ENCODE data around the gene AKAP3. TPM values are rescaled to one million over a fixed set of nuclear protein-coding genes. Genes with fewer than 3 reads are reported as not detected.

AKAP3 gene
- total and polyA plus RNA-seq, 10 of the 15 experiments (the other 5 are each of a cell fraction or from before 2014, with no cell fraction given) = 0.40 to 2.4 (median 1.3) TPM

GRCh38 chr12:4630262-4630661 is 18.6 kb downstream of the AKAP3 start (continued):
- TF ChIP-seq ZBTB33 (IDR thresholded peaks at IDR 0.05) = no peak
- TF ChIP-seq DPF2 (IDR thresholded peaks at IDR 0.05) = no peak
- TF ChIP-seq PAX8 (IDR thresholded peaks at IDR 0.05) = no peak
- TF ChIP-seq IKZF2 (IDR thresholded peaks at IDR 0.05) = no peak
- TF ChIP-seq HCFC1 (IDR thresholded peaks at IDR 0.05; ENCODE audit: low read length) = no peak
- no peak for TF ChIP-seq SMC3 (IDR thresholded peaks at IDR 0.05; ENCODE audit: borderline replicate concordance, low read length)
- no peak for TF ChIP-seq KLF5 (IDR thresholded peaks at IDR 0.05; ENCODE audit: partially characterized antibody)
- no peak for TF ChIP-seq SIX5 (IDR thresholded peaks at IDR 0.05; ENCODE audit: low read depth, low read length, severe bottlenecking)
- no peak for TF ChIP-seq REST (IDR thresholded peaks at IDR 0.05; ENCODE audit: low read depth, low read length)
- no peak for TF ChIP-seq ZBTB11 (CRISPR knock-in tag; IDR thresholded peaks at IDR 0.05)
- no peak for TF ChIP-seq NR2C2 (IDR thresholded peaks at IDR 0.05; ENCODE audit: borderline replicate concordance, control insufficient read depth, insufficient read length, low read depth)
- no peak for TF ChIP-seq HSF1 (IDR thresholded peaks at IDR 0.05; ENCODE audit: low read depth, low read length)
